Neural progenitor cell (in vitro differentiated cells): ENCODE results near the gene USP25.

Experiments used
- CTCF ChIP-seq: fragments of 200-600 bp; sonication (generic); IDR thresholded peaks from 2 replicates; pipeline ENCODE4 v1.5.1; 2017; ENCODE audit warnings: antibody characterized with exemption, mild to moderate bottlenecking
- EZH2phosphoT487 ChIP-seq: fragments of 200-600 bp; sonication (generic); IDR thresholded peaks from 2 replicates; pipeline ENCODE4 v1.6.1; 2017; ENCODE audit warnings: antibody characterized with exemption

- TF ChIP-seq EZH2phosphoT487 (no peak), CTCF (no peak)
Measured at GRCh38 chr21:15740383-15740782, 10.6 kb downstream of the USP25 start.
